GM21360 (cell line): ENCODE data around the gene UBE2O.

Experiments used
- ATAC-seq: cut with Tn5 transposase; IDR thresholded peaks from one replicate; pipeline ENCODE4 v1.9.1; 2021; ENCODE audit warnings: mild to moderate bottlenecking, moderate library complexity; ENCODE audit not compliant: unreplicated experiment

UBE2O gene

GRCh38 chr17:76452660-76453430 is at the start of gene UBE2O:
Gene UBE2O, minus strand, starts transcription at chr17:76453152. Its CDS starts 11 bp downstream, at chr17:76453141.
- ATAC-seq = peak; percentile 77

GRCh38 chr17:76501827-76502307 is 48.9 kb upstream of the UBE2O start:
- ATAC-seq = no peak

DNA sequence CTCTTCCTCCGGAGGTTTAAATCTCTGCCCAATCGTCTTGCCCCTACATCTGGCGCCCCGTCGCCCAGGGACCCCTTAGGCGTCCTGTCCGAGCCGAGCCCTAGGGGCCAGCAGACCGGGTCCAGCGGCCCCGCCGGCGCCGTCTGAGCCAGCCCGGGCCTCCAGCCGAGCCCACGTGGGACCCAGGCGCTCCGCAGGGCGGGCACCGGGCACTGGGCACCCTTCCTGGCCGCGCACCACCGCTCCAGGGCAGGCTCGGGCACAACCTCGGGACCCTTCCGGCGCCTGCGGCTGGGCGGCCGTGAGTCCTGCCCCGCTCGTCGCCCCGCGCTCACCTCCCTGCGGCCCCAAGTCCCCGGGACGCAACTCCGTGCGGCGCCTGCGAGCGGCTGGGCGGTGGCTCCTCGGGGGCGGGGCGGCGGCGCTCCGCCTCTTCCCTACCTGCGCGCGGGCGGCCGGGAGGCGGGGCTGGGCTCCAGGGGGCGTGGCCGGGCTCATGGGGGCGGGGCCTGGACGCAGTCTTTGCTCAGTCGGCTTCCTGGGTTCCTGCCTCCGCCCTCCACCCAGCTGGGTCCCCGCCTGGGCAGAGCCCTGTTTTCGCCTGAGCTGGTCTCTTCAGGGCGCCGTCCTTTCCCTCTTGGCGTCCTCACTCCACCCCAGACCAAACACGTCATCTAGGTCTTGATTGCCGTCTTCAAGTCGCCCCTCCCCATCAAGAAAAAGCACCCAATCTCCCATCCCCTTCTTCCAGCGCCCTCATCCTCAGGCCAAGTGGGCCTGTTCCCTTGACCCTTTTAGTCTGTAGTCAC is 48.3 kb upstream of the UBE2O start, which contains the start of gene RHBDF2:
RHBDF2 (minus strand) TSS at position 406 of the 809 bp plus-strand sequence. CDS start 19,899 bp downstream, outside the sequence.
- peak; percentile 55 for ATAC-seq

- ATAC-seq = peak; percentile 8
Measured at GRCh38 chr17:76500747-76501017, 47.7 kb upstream of the UBE2O start.

DNA sequence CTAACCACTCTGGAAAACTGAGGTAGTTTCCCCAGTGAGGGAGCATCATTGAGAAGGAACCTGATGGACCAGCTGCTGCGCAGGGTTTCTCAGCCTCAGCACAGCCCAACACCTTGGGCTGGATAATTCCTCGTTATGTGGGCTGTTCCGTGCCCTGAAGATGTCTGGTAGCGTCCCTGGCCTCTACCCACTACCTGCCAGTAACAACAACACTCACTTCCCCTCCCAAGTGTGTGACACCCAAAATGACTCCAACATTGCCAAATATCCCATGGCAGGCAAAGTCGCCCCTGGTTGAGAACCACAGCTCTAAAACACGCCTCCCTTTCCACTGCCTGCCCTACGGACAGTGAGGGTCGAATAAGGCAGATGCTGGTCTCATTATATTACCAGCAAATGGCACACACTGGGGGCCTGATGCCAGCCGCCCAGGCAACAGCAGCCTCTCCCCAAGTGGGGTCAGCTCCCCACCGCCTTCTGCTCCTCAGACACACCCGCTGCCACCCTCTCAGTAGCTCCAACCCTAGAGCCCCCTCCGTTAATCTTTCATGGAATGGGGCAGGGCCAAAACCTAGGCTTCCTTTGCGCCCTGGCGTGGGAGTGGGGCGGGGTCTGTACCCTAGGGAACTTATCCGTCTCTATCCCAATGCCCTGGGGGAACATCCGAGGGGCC is 47.3 kb upstream of the UBE2O start:
- ATAC-seq = no peak

GRCh38 chr17:76499267-76499667 is 46.3 kb upstream of the UBE2O start:
- ATAC-seq = no peak

DNA sequence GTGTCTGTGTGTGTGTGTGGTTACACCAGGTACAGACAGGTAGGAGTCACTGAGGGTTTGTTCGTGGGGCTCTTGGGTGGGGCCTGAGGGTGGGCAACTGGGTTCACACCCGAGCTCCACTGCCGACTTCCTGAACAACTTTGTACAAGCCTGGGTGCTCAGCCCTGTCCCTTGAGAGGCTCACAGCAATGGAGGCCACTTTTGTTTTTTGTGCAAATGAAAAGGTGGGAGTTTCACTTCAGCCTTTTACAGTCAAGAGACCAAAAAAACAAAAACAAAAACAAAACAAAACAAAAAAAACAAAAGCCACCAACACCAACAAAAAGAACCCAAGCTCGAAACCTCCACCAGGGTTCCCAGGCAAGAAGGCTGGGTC is 45.9 kb upstream of the UBE2O start:
- ATAC-seq = no peak

GRCh38 chr17:76497979-76498875 is 45.3 kb upstream of the UBE2O start:
- ATAC-seq = no peak

- ATAC-seq = no peak
Measured at GRCh38 chr17:76497699-76497978, 44.7 kb upstream of the UBE2O start.

DNA sequence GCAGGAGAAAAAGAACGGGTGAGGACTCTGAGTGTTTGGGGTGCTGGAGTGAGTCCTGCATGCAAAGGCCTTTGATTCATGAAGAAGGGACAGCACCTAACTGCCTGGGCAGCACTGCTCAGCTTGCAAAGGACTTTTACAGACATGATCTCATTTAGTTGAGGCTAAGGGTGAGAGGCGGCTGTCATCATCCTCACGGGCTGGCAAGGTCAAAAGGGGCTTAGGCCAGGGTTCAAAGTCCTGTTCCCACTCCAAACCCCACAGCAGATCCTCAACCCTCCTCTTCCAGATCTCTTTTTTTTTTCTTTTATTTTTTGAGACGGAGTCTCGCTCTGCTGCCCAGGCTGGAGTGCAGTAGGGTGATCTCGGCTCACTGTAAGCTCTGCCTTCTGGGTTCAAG is 43.5 kb upstream of the UBE2O start:
- no peak for ATAC-seq

DNA sequence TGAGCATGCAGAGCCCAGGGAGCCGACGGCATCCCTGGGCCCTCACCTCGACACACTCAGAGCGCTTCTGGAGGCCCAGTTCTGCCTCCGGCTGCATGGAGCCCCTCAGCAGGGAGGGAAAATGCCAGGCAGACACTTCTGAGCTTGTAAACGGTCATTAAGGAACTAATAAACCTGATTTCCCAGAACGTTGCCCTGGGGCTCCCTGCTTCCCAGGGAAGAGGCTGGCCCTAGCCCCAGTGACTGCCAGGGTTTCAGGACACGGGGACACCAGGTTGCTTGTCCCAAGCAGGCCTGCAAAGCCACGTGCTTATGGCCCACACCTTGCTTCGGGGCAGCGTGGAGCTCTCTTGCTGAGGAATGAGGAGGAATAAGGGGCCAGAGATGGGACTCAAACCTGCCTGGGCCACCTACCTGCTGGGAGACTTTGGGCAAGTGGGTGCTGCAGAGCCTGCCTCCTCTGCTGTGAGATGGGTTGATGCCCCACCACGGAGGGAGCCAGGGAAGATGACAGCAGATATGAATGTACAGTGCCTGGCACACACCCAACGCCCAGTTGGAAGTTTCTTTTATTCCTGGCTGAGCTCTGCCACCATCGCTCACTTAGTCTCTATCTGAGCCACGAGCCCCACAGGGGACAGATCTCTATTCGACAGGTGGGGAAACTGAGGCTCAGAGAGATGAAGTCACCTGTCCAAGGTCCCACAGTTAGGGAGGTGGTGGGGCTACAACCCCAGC is 42.9 kb upstream of the UBE2O start:
- no peak for ATAC-seq

DNA sequence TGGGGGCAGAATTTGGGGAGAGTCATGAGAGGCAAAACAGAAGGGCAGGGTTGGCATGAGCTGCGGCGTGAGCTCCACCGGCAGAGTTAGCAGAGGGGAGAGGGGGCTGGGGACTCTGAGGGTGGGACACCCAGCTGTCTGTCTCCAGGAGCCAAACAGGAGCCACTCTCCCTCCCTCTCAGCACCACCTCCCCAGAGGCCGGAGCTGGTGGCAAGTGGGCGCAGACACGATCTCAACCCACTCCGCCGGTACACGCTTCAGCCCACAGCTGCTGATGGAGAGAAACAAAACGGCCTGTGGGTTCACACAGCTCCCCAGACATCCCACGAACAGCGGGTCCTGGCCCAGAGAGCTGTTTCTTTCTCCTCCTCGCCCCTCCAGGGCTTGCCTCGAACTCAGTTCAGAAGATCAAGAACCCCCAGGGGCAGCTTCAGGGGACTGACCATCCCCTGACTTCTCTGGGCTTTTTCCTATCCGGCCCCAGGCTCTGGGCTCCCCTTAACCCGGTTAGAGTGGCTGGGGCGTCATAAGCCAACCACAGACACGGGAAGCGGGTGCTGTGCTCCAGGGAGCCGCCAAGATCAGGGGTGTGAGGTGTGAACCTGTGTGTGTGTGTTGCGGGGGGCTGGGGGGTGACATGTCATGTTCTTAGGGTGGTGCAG is 40.7 kb upstream of the UBE2O start:
- no peak for ATAC-seq

DNA sequence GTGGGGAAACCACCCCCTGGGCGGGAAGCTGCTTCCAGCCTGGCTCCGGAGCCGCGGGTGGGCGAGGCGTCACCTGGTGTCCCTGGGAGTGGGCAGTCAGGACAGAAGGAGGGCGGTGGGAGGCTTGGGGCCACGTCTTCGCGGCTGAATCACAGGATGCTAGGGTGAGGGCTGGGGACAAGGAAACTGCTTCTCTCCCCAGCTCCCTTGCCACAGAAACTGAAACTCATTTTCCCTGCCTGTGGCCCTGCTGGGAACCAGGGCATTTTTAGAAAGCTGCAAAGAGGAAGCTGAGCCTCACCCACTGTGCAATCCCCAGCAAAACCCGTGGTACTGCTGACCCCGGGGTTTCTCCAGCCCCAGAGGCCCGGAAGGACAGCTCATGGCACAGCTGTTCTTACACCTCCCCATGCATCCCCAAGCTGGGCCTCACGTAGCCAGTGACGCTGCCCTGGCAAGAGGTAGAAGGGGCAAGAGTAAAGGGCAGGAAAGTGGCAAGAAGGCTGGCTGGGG is 40.1 kb upstream of the UBE2O start:
- ATAC-seq = no peak

- no peak for ATAC-seq
Measured at GRCh38 chr17:76492123-76492988, 39.4 kb upstream of the UBE2O start.

DNA sequence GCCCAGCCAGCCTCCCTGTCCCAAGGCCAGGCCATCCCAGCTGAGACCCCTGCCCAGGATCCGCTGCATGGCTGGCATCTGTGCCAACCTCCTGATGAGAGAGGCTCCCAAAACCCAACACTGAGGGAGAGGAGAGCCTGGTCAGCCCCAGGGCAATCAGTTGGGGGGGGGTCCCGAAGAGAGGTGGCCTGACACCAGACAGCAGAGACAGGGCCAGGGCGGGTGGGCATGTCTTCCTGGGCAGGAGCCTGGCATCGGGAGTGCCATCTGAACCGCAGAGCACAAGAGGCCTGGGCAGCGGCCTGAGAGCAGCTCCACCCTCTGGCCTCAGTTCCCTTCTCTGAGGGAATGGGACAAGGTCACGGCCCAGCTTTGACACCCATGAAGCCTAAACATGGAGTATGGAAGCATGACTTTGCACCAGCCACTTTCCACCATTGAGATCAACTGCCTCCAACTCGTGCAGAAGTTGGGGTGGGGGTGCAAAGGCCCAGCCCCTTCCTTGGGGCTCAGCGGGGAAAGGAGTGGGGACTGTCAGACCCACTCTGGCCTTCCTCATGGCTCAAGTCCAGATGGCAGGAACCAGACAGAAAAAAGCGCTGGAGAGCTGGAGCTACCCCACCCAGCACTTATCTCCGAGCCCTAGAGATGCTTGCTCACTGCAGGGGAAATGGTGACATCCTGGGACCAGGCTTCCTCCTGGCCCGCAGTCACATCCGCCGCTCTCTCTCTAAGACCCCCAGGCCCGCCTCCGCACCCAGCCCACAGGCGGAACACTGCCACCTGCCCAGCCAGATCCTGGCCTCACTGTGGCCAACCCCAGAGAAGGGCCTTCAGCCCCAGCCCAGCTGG is 38.5 kb upstream of the UBE2O start:
- ATAC-seq = no peak

DNA sequence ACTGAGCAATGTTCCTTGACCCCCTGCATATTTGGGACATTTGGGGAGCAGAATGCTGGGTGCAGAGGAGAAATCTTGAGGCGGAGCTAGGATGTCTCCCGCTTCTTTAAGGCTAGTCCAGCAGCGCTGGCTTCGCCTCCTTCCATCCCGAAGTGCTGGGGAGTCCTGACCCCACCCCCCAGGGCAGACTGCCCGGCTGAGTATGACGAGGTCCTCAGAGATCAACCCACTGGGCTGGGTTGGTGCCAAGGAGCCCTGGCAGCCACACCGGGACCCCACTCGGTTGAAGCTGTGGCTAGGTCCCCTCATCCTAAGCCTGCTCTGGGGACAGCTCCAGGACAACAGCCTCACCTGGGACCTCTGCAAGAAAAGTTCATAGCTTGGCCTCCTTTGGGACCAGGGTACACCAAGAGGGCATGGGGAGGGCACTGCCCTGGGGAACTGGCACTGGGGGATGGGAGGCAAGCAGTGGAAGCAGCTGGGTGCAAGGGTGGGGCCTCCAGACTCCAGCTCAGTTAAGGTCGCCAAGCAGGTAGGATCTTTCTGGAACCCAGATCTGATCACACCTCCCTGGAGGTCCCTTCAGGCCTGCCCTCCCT is 37.3 kb upstream of the UBE2O start:
- no peak for ATAC-seq
